Prostate gland (tissue), 2 donors: Measurements from ENCODE around the gene HMGB4.

Experiments
- CTCF ChIP-seq, 4 experiments: fragments of 200-600 bp in 2 of 4; fragments of 450-650 bp in 2 of 4; sonication (generic) in 2 of 4; IDR thresholded peaks; 1 replicate in 3 of 4; 2 replicates in 1 of 4; pipeline ENCODE4 v1.5.1; 2016 to 2019; ENCODE audit warnings: antibody characterized with exemption in 4 of 4, mild to moderate bottlenecking in 2 of 4, moderate library complexity in 2 of 4
- POLR2A ChIP-seq: fragments of 450-650 bp; IDR thresholded peaks from one replicate; pipeline ENCODE4 v1.6.1; 2016; ENCODE audit warnings: antibody characterized with exemption, mild to moderate bottlenecking
- POLR2AphosphoS5 ChIP-seq: sonication (generic); formaldehyde crosslinking; IDR thresholded peaks from one replicate; pipeline ENCODE4 v1.6.1; 2017; ENCODE audit warnings: antibody characterized with exemption

- no peak for TF ChIP-seq CTCF (IDR thresholded peaks at IDR 0.05)
- TF ChIP-seq POLR2A, result no peak
- TF ChIP-seq POLR2AphosphoS5, result no peak
These were observed 8.4 kb downstream of the HMGB4 start for GRCh38 chr1:33872275-33872674.
